H1 (cell line): ENCODE data around the gene UNC80.

Experiments used
- EZH2 ChIP-seq: fragments of 200-600 bp; sonication (generic); IDR thresholded peaks from 2 replicates; pipeline ENCODE4 v1.7.1; 2012; ENCODE audit warnings: low read depth, mild to moderate bottlenecking, moderate library complexity, low read length, inconsistent platforms; ENCODE audit not compliant: severe bottlenecking
- FOSL1 ChIP-seq: IDR thresholded peaks from 2 replicates; pipeline ENCODE4 v1.6.1; 2011; ENCODE audit warnings: mild to moderate bottlenecking, low read depth, low read length, moderate library complexity; ENCODE audit not compliant: insufficient read depth
- POLR2AphosphoS5 ChIP-seq: IDR thresholded peaks from 2 replicates; pipeline ENCODE4 v1.6.1; 2011; ENCODE audit warnings: low read depth, low read length
- RAD21 ChIP-seq, 2 experiments: IDR thresholded peaks in 1 of 2; conservative IDR thresholded peaks in 1 of 2; 2 replicates each; pipeline ENCODE4 v1.6.1; 2011; ENCODE audit warnings: low read depth in 2 of 2, low read length in 2 of 2, improper control_type of control experiment in 1 of 2, inconsistent platforms in 1 of 2, mild to moderate bottlenecking in 1 of 2, moderate library complexity in 1 of 2
- SP1 ChIP-seq: IDR thresholded peaks from 2 replicates; pipeline ENCODE4 v1.6.1; 2011; ENCODE audit warnings: low read depth, low read length
- TF ChIP-seq, protein P1 (sequence below), 3 experiments: IDR thresholded peaks; 1 replicate in 2 of 3; 2 replicates in 1 of 3; pipeline versions ENCODE4 v1.5.1 to v1.6.1; 2011; ENCODE audit warnings: low read length in 3 of 3, mild to moderate bottlenecking in 3 of 3, inconsistent platforms in 2 of 3, low read depth in 1 of 3, moderate library complexity in 1 of 3; ENCODE audit not compliant: insufficient read depth in 1 of 3; ENCODE audit errors: control extremely low read depth in 1 of 3
- TF ChIP-seq, protein P2 (sequence below): IDR thresholded peaks from 2 replicates; pipeline ENCODE4 v1.6.1; 2012; ENCODE audit warnings: inconsistent platforms
- TF ChIP-seq, protein P3 (sequence below): IDR thresholded peaks from 2 replicates; pipeline ENCODE4 v1.6.1; 2011; ENCODE audit warnings: low read length, improper control_type of control experiment

DNA sequence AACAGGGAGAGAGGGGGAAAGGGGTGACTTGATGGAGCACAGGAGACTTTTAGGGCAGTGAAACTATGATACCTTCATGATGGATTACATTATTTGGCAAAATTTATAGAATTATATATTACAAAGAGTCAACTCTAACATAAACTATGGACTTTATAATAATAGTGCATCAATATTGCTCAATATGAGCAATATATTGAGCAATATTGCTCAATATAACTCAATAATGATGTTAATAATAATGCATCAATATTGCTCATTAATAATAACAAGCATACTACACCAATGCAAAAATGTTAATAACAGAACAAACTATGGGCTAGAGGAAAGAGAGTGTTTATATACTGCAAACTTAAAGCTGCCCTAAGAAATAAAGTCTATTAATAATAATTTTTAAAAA lies 3.1 kb upstream of the UNC80 start:
- TF ChIP-seq EZH2: no peak
- TF ChIP-seq, protein P1, sequence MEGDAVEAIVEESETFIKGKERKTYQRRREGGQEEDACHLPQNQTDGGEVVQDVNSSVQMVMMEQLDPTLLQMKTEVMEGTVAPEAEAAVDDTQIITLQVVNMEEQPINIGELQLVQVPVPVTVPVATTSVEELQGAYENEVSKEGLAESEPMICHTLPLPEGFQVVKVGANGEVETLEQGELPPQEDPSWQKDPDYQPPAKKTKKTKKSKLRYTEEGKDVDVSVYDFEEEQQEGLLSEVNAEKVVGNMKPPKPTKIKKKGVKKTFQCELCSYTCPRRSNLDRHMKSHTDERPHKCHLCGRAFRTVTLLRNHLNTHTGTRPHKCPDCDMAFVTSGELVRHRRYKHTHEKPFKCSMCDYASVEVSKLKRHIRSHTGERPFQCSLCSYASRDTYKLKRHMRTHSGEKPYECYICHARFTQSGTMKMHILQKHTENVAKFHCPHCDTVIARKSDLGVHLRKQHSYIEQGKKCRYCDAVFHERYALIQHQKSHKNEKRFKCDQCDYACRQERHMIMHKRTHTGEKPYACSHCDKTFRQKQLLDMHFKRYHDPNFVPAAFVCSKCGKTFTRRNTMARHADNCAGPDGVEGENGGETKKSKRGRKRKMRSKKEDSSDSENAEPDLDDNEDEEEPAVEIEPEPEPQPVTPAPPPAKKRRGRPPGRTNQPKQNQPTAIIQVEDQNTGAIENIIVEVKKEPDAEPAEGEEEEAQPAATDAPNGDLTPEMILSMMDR (IDR thresholded peaks at IDR 0.05; ENCODE audit: control extremely low read depth in 1 of 3, insufficient read depth in 1 of 3, low read depth in 1 of 3, low read length in 3 of 3): no peak
- no peak for TF ChIP-seq SP1
- TF ChIP-seq, protein P2, sequence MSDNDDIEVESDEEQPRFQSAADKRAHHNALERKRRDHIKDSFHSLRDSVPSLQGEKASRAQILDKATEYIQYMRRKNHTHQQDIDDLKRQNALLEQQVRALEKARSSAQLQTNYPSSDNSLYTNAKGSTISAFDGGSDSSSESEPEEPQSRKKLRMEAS: no peak
- no peak for TF ChIP-seq POLR2AphosphoS5
- TF ChIP-seq RAD21 (IDR thresholded peaks at IDR 0.05 in 1 of 2, conservative IDR thresholded peaks at IDR 0.05 in 1 of 2; ENCODE audit: low read depth in 2 of 2, low read length in 2 of 2): no peak
- TF ChIP-seq FOSL1: no peak
- TF ChIP-seq, protein P3, sequence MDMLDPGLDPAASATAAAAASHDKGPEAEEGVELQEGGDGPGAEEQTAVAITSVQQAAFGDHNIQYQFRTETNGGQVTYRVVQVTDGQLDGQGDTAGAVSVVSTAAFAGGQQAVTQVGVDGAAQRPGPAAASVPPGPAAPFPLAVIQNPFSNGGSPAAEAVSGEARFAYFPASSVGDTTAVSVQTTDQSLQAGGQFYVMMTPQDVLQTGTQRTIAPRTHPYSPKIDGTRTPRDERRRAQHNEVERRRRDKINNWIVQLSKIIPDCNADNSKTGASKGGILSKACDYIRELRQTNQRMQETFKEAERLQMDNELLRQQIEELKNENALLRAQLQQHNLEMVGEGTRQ: no peak
